HG03039 (cell line): Measurements from ENCODE around the gene SNTG2.
"Not testable (repeated sequence)": the region's sequence is repeated elsewhere in the genome, so short reads cannot be mapped to it uniquely, and the experiment has no call there.

Experiments
- ATAC-seq: cut with Tn5 transposase; IDR thresholded peaks from one replicate; pipeline ENCODE4 v1.9.1; 2021; ENCODE audit warnings: mild to moderate bottlenecking, moderate library complexity; ENCODE audit not compliant: unreplicated experiment

SNTG2 gene

GRCh38 chr2:1227274-1227900 lies 276.7 kb downstream of the SNTG2 start:
- ATAC-seq, result no peak

GRCh38 chr2:1229596-1229995 lies 278.9 kb downstream of the SNTG2 start:
- not testable (repeated sequence) for ATAC-seq

- no peak for ATAC-seq
Observed at GRCh38 chr2:1230155-1230893, 279.7 kb downstream of the SNTG2 start.

GRCh38 chr2:1231466-1232063 lies 280.9 kb downstream of the SNTG2 start:
- no peak for ATAC-seq

- ATAC-seq, result no peak
Observed at GRCh38 chr2:1233281-1233680, 282.6 kb downstream of the SNTG2 start.

- ATAC-seq, result no peak
Observed at GRCh38 chr2:1234731-1235308, 284.2 kb downstream of the SNTG2 start.

GRCh38 chr2:1235806-1236205 lies 285.2 kb downstream of the SNTG2 start:
- no peak for ATAC-seq

- ATAC-seq, result no peak
Observed at GRCh38 chr2:1236606-1237005, 286.0 kb downstream of the SNTG2 start.

- ATAC-seq, result no peak
Observed at GRCh38 chr2:1237783-1238182, 287.1 kb downstream of the SNTG2 start.

GRCh38 chr2:1238598-1239138 lies 288.0 kb downstream of the SNTG2 start:
- ATAC-seq, result no peak

GRCh38 chr2:1245193-1245592 lies 294.5 kb downstream of the SNTG2 start:
- ATAC-seq, result no peak

GRCh38 chr2:1246239-1246638 lies 295.6 kb downstream of the SNTG2 start:
- ATAC-seq, result no peak

- no peak for ATAC-seq
Observed at GRCh38 chr2:1246991-1247390, 296.3 kb downstream of the SNTG2 start.

- no peak for ATAC-seq
Observed at GRCh38 chr2:1248187-1248586, 297.5 kb downstream of the SNTG2 start.

GRCh38 chr2:1249897-1250687 lies 299.4 kb downstream of the SNTG2 start:
- ATAC-seq, result no peak

- ATAC-seq, result no peak
Observed at GRCh38 chr2:1251520-1251919, 300.9 kb downstream of the SNTG2 start.

- ATAC-seq, result no peak
Observed at GRCh38 chr2:1253629-1254028, 303.0 kb downstream of the SNTG2 start.

- no peak for ATAC-seq
Observed at GRCh38 chr2:1254662-1255343, 304.2 kb downstream of the SNTG2 start.

GRCh38 chr2:1256632-1257324 lies 306.1 kb downstream of the SNTG2 start:
- ATAC-seq, result no peak

GRCh38 chr2:1257334-1257733 lies 306.7 kb downstream of the SNTG2 start:
- ATAC-seq, result no peak
